ENCODE data around the gene TMEM185A.
"Not testable (repeated sequence)": the region's sequence is repeated elsewhere in the genome, so short reads cannot be mapped to it uniquely, and the experiment has no call there.

TMEM185A gene

GRCh38 chrX:149595943-149596342 lies 35.6 kb downstream of the TMEM185A start:
- not testable (repeated sequence) for H3K4me3 ChIP-seq (ENCODE audit: low read depth in 1 of 5, low read length in 5 of 5); H3K9ac ChIP-seq (ENCODE audit: low read length in 5 of 5); H3K27ac ChIP-seq (ENCODE audit: low read depth, low read length); H3K36me3 ChIP-seq (ENCODE audit: control insufficient read depth in 5 of 5, insufficient read depth in 5 of 5, low read length in 5 of 5); H3K9me3 ChIP-seq (ENCODE audit: control insufficient read depth in 5 of 5, low read length in 5 of 5); H3K4me1 ChIP-seq (ENCODE audit: control insufficient read depth in 5 of 5, insufficient read depth in 5 of 5, low read length in 5 of 5); H3K27me3 ChIP-seq (ENCODE audit: control insufficient read depth in 5 of 5, insufficient read depth in 4 of 5, low read length in 5 of 5)

GRCh38 chrX:149595214-149595613 lies 36.4 kb downstream of the TMEM185A start, which contains the start of gene HSFX2:
Gene HSFX2 (minus strand): TSS chrX:149595314. CDS start chrX:149594700, 614 bp downstream.
- not testable (repeated sequence) for H3K4me1 ChIP-seq (ENCODE audit: control insufficient read depth in 5 of 5, insufficient read depth in 5 of 5, low read length in 5 of 5); H3K27me3 ChIP-seq (ENCODE audit: control insufficient read depth in 5 of 5, insufficient read depth in 4 of 5, low read length in 5 of 5); H3K36me3 ChIP-seq (ENCODE audit: control insufficient read depth in 5 of 5, insufficient read depth in 5 of 5, low read length in 5 of 5); H3K4me3 ChIP-seq (ENCODE audit: low read depth in 1 of 5, low read length in 5 of 5); H3K9ac ChIP-seq (ENCODE audit: low read length in 5 of 5); H3K9me3 ChIP-seq (ENCODE audit: control insufficient read depth in 5 of 5, low read length in 5 of 5); H3K27ac ChIP-seq (ENCODE audit: low read depth, low read length)

- not testable (repeated sequence) for H3K27ac ChIP-seq (ENCODE audit: low read depth, low read length); H3K36me3 ChIP-seq (ENCODE audit: control insufficient read depth in 5 of 5, insufficient read depth in 5 of 5, low read length in 5 of 5); H3K9ac ChIP-seq (ENCODE audit: low read length in 5 of 5); H3K9me3 ChIP-seq (ENCODE audit: control insufficient read depth in 5 of 5, low read length in 5 of 5); H3K4me3 ChIP-seq (ENCODE audit: low read depth in 1 of 5, low read length in 5 of 5); H3K27me3 ChIP-seq (ENCODE audit: control insufficient read depth in 5 of 5, insufficient read depth in 4 of 5, low read length in 5 of 5); H3K4me1 ChIP-seq (ENCODE audit: control insufficient read depth in 5 of 5, insufficient read depth in 5 of 5, low read length in 5 of 5)
Measured at GRCh38 chrX:149590993-149591392, 40.6 kb downstream of the TMEM185A start.

- not testable (repeated sequence) for H3K4me3 ChIP-seq (ENCODE audit: low read depth in 1 of 5, low read length in 5 of 5); H3K9ac ChIP-seq (ENCODE audit: low read length in 5 of 5); H3K27ac ChIP-seq (ENCODE audit: low read depth, low read length); H3K27me3 ChIP-seq (ENCODE audit: control insufficient read depth in 5 of 5, insufficient read depth in 4 of 5, low read length in 5 of 5); H3K9me3 ChIP-seq (ENCODE audit: control insufficient read depth in 5 of 5, low read length in 5 of 5); H3K36me3 ChIP-seq (ENCODE audit: control insufficient read depth in 5 of 5, insufficient read depth in 5 of 5, low read length in 5 of 5); H3K4me1 ChIP-seq (ENCODE audit: control insufficient read depth in 5 of 5, insufficient read depth in 5 of 5, low read length in 5 of 5)
Measured at GRCh38 chrX:149587359-149587758, 44.2 kb downstream of the TMEM185A start, which contains the start of gene MAGEA9B. Gene MAGEA9B (minus strand): TSS chrX:149587459. CDS start chrX:149583179, 4,280 bp downstream.

GRCh38 chrX:149585631-149586030 lies 46.0 kb downstream of the TMEM185A start:
- not testable (repeated sequence) for H3K27me3 ChIP-seq (ENCODE audit: control insufficient read depth in 5 of 5, insufficient read depth in 4 of 5, low read length in 5 of 5); H3K27ac ChIP-seq (ENCODE audit: low read depth, low read length); H3K4me3 ChIP-seq (ENCODE audit: low read depth in 1 of 5, low read length in 5 of 5); H3K36me3 ChIP-seq (ENCODE audit: control insufficient read depth in 5 of 5, insufficient read depth in 5 of 5, low read length in 5 of 5); H3K9me3 ChIP-seq (ENCODE audit: control insufficient read depth in 5 of 5, low read length in 5 of 5); H3K4me1 ChIP-seq (ENCODE audit: control insufficient read depth in 5 of 5, insufficient read depth in 5 of 5, low read length in 5 of 5); H3K9ac ChIP-seq (ENCODE audit: low read length in 5 of 5)

- not testable (repeated sequence) for H3K9me3 ChIP-seq (ENCODE audit: control insufficient read depth in 5 of 5, low read length in 5 of 5); H3K9ac ChIP-seq (ENCODE audit: low read length in 5 of 5); H3K27ac ChIP-seq (ENCODE audit: low read depth, low read length); H3K36me3 ChIP-seq (ENCODE audit: control insufficient read depth in 5 of 5, insufficient read depth in 5 of 5, low read length in 5 of 5); H3K27me3 ChIP-seq (ENCODE audit: control insufficient read depth in 5 of 5, insufficient read depth in 4 of 5, low read length in 5 of 5); H3K4me1 ChIP-seq (ENCODE audit: control insufficient read depth in 5 of 5, insufficient read depth in 5 of 5, low read length in 5 of 5); H3K4me3 ChIP-seq (ENCODE audit: low read depth in 1 of 5, low read length in 5 of 5)
Measured at GRCh38 chrX:149573456-149573855, 58.1 kb downstream of the TMEM185A start.

- no peaks in the 10 kb centered on the region for H3K9me3 ChIP-seq (ENCODE audit: control insufficient read depth in 5 of 5, low read length in 5 of 5)
- no peak overlapping the region for H3K27ac ChIP-seq (ENCODE audit: low read depth, low read length)
- no peaks in the 10 kb centered on the region for H3K4me1 ChIP-seq (ENCODE audit: control insufficient read depth in 5 of 5, insufficient read depth in 5 of 5, low read length in 5 of 5)
- H3K4me3 ChIP-seq (ENCODE audit: low read depth in 1 of 5, low read length in 5 of 5), result no peak overlapping the region
- peaks cover 2 to 12% (median 5%) of the 10 kb centered on the region in 5 donors for H3K27me3 ChIP-seq (ENCODE audit: control insufficient read depth in 5 of 5, insufficient read depth in 4 of 5, low read length in 5 of 5)
- H3K36me3 ChIP-seq (ENCODE audit: control insufficient read depth in 5 of 5, insufficient read depth in 5 of 5, low read length in 5 of 5), result no peaks in the 10 kb centered on the region
- no peak overlapping the region for H3K9ac ChIP-seq (ENCODE audit: low read length in 5 of 5)
Measured at GRCh38 chrX:149572743-149573142, 58.8 kb downstream of the TMEM185A start.

- Histone ChIP-seq H3K4me3 (ENCODE audit: low read depth in 1 of 5, low read length in 5 of 5) (no peak overlapping the region), H3K36me3 (ENCODE audit: control insufficient read depth in 5 of 5, insufficient read depth in 5 of 5, low read length in 5 of 5) (no peaks in the 10 kb centered on the region), H3K9ac (ENCODE audit: low read length in 5 of 5) (no peak overlapping the region), H3K4me1 (ENCODE audit: control insufficient read depth in 5 of 5, insufficient read depth in 5 of 5, low read length in 5 of 5) (peaks cover 0 to 3% (median 0%) of the 10 kb centered on the region in 5 donors), H3K27ac (ENCODE audit: low read depth, low read length) (no peak overlapping the region), H3K9me3 (ENCODE audit: control insufficient read depth in 5 of 5, low read length in 5 of 5) (no peaks in the 10 kb centered on the region), H3K27me3 (ENCODE audit: control insufficient read depth in 5 of 5, insufficient read depth in 4 of 5, low read length in 5 of 5) (peaks cover 2 to 17% (median 10%) of the 10 kb centered on the region in 5 donors)
Measured at GRCh38 chrX:149571770-149572169, 59.8 kb downstream of the TMEM185A start.

GRCh38 chrX:149570668-149571067 lies 60.9 kb downstream of the TMEM185A start:
- Histone ChIP-seq H3K27ac (ENCODE audit: low read depth, low read length) (no peak overlapping the region), H3K9ac (ENCODE audit: low read length in 5 of 5) (no peak overlapping the region), H3K4me3 (ENCODE audit: low read depth in 1 of 5, low read length in 5 of 5) (no peak overlapping the region), H3K27me3 (ENCODE audit: control insufficient read depth in 5 of 5, insufficient read depth in 4 of 5, low read length in 5 of 5) (peaks cover 2 to 17% (median 10%) of the 10 kb centered on the region in 5 donors), H3K36me3 (ENCODE audit: control insufficient read depth in 5 of 5, insufficient read depth in 5 of 5, low read length in 5 of 5) (no peaks in the 10 kb centered on the region), H3K9me3 (ENCODE audit: control insufficient read depth in 5 of 5, low read length in 5 of 5) (no peaks in the 10 kb centered on the region), H3K4me1 (ENCODE audit: control insufficient read depth in 5 of 5, insufficient read depth in 5 of 5, low read length in 5 of 5) (peaks cover 0 to 3% (median 0%) of the 10 kb centered on the region in 5 donors)

- Histone ChIP-seq H3K4me3 (ENCODE audit: low read depth in 1 of 5, low read length in 5 of 5) (no peak overlapping the region), H3K36me3 (ENCODE audit: control insufficient read depth in 5 of 5, insufficient read depth in 5 of 5, low read length in 5 of 5) (no peaks in the 10 kb centered on the region), H3K9me3 (ENCODE audit: control insufficient read depth in 5 of 5, low read length in 5 of 5) (no peaks in the 10 kb centered on the region), H3K27me3 (ENCODE audit: control insufficient read depth in 5 of 5, insufficient read depth in 4 of 5, low read length in 5 of 5) (peaks cover 2 to 17% (median 10%) of the 10 kb centered on the region in 5 donors), H3K4me1 (ENCODE audit: control insufficient read depth in 5 of 5, insufficient read depth in 5 of 5, low read length in 5 of 5) (peaks cover 0 to 3% (median 0%) of the 10 kb centered on the region in 5 donors), H3K27ac (ENCODE audit: low read depth, low read length) (no peak overlapping the region), H3K9ac (ENCODE audit: low read length in 5 of 5) (no peak overlapping the region)
Measured at GRCh38 chrX:149569770-149570169, 61.8 kb downstream of the TMEM185A start.
